ENCODE results near the gene UPK1A.
A peak's percentile ranks its signal among the peaks of the same experiment; 100 is the strongest.
"Not testable (repeated sequence)": the region's sequence is repeated elsewhere in the genome, so short reads cannot be mapped to it uniquely, and the experiment has no call there.

Gene UPK1A

GRCh38 chr19:35654828-35655227 lies 11.5 kb upstream of the UPK1A start:
- H3K4me3 Mint-ChIP-seq; H3K27me3 Mint-ChIP-seq; H3K27ac Mint-ChIP-seq; intact Hi-C loops (cut with micrococcal nuclease); H3K9me3 Mint-ChIP-seq: not testable (repeated sequence)
- H3K4me1 Mint-ChIP-seq (ENCODE audit: low read depth) = peaks cover 24% of the 10 kb centered on the region
- H3K36me3 Mint-ChIP-seq (ENCODE audit: low read depth) = peaks cover 90% of the 10 kb centered on the region

GRCh38 chr19:35655600-35655999 lies 10.7 kb upstream of the UPK1A start:
- no peaks in the 10 kb centered on the region for H3K27me3 Mint-ChIP-seq

GRCh38 chr19:35656700-35657099 lies 9.6 kb upstream of the UPK1A start:
- peaks cover 99% of the 10 kb centered on the region for H3K36me3 Mint-ChIP-seq (ENCODE audit: low read depth)

More at GRCh38 chr19:35655600-35655999, 10.7 kb upstream of the UPK1A start:
- peaks cover 98% of the 10 kb centered on the region for H3K36me3 Mint-ChIP-seq (ENCODE audit: low read depth)
- H3K4me1 Mint-ChIP-seq (ENCODE audit: low read depth) = peaks cover 18% of the 10 kb centered on the region
- H3K9me3 Mint-ChIP-seq = no peaks in the 10 kb centered on the region
- intact Hi-C loops (cut with micrococcal nuclease) = no loop called here
- H3K4me3 Mint-ChIP-seq = no peak overlapping the region
- H3K27ac Mint-ChIP-seq = no peak overlapping the region

GRCh38 chr19:35657904-35658700 lies 8.2 kb upstream of the UPK1A start:
- intact Hi-C loops (cut with micrococcal nuclease) = no loop called here
- peaks cover 5% of the 10 kb centered on the region for H3K4me1 Mint-ChIP-seq (ENCODE audit: low read depth)
- no peaks in the 10 kb centered on the region for H3K9me3 Mint-ChIP-seq
- H3K27ac Mint-ChIP-seq = no peak overlapping the region
- no peaks in the 10 kb centered on the region for H3K27me3 Mint-ChIP-seq
- H3K36me3 Mint-ChIP-seq (ENCODE audit: low read depth) = peaks cover 99% of the 10 kb centered on the region
- no peak overlapping the region for H3K4me3 Mint-ChIP-seq

More at GRCh38 chr19:35656700-35657099, 9.6 kb upstream of the UPK1A start:
- no peak overlapping the region for H3K27ac Mint-ChIP-seq
- peaks cover 11% of the 10 kb centered on the region for H3K4me1 Mint-ChIP-seq (ENCODE audit: low read depth)
- no peak overlapping the region for H3K4me3 Mint-ChIP-seq
- H3K9me3 Mint-ChIP-seq = no peaks in the 10 kb centered on the region
- intact Hi-C loops (cut with micrococcal nuclease) = no loop called here
- H3K27me3 Mint-ChIP-seq = no peaks in the 10 kb centered on the region

- Mint-ChIP-seq H3K27ac (no peak overlapping the region), H3K4me3 (no peak overlapping the region), H3K36me3 (ENCODE audit: low read depth) (peaks cover 93% of the 10 kb centered on the region), H3K9me3 (no peaks in the 10 kb centered on the region), H3K27me3 (no peaks in the 10 kb centered on the region), H3K4me1 (ENCODE audit: low read depth) (no peaks in the 10 kb centered on the region)
- intact Hi-C loops (cut with micrococcal nuclease) = no loop called here
These were observed 4.3 kb upstream of the UPK1A start for GRCh38 chr19:35661995-35662340.

GRCh38 chr19:35663981-35664380 lies 2.3 kb upstream of the UPK1A start:
- no peaks in the 10 kb centered on the region for H3K27me3 Mint-ChIP-seq
- H3K9me3 Mint-ChIP-seq = no peaks in the 10 kb centered on the region
- H3K36me3 Mint-ChIP-seq (ENCODE audit: low read depth) = peaks cover 73% of the 10 kb centered on the region
- H3K27ac Mint-ChIP-seq = no peak overlapping the region
- no peak overlapping the region for H3K4me3 Mint-ChIP-seq
- intact Hi-C loops (cut with micrococcal nuclease) = no loop called here
- no peaks in the 10 kb centered on the region for H3K4me1 Mint-ChIP-seq (ENCODE audit: low read depth)

- no peak overlapping the region for H3K27ac Mint-ChIP-seq
These were observed 1.2 kb upstream of the UPK1A start for GRCh38 chr19:35665157-35665556.

GRCh38 chr19:35665604-35666003 lies 713 bp upstream of the UPK1A start:
- Mint-ChIP-seq H3K36me3 (ENCODE audit: low read depth) (peaks cover 56% of the 10 kb centered on the region), H3K27me3 (peaks cover 11% of the 10 kb centered on the region), H3K4me1 (ENCODE audit: low read depth) (no peaks in the 10 kb centered on the region), H3K4me3 (no peak overlapping the region), H3K27ac (no peak overlapping the region), H3K9me3 (no peaks in the 10 kb centered on the region)
- intact Hi-C loops (cut with micrococcal nuclease) = no loop called here

More at GRCh38 chr19:35665157-35665556, 1.2 kb upstream of the UPK1A start:
- Mint-ChIP-seq H3K27me3 (peaks cover 10% of the 10 kb centered on the region), H3K4me1 (ENCODE audit: low read depth) (no peaks in the 10 kb centered on the region), H3K4me3 (no peak overlapping the region), H3K36me3 (ENCODE audit: low read depth) (peaks cover 61% of the 10 kb centered on the region), H3K9me3 (no peaks in the 10 kb centered on the region)
- intact Hi-C loops (cut with micrococcal nuclease) = no loop called here

GRCh38 chr19:35669566-35669965 lies 3.2 kb downstream of the UPK1A start:
- peaks cover 8% of the 10 kb centered on the region for H3K4me1 Mint-ChIP-seq (ENCODE audit: low read depth)
- H3K4me3 Mint-ChIP-seq = no peak overlapping the region
- intact Hi-C loops (cut with micrococcal nuclease) = no loop called here
- no peak overlapping the region for H3K27ac Mint-ChIP-seq
- no peaks in the 10 kb centered on the region for H3K9me3 Mint-ChIP-seq
- H3K36me3 Mint-ChIP-seq (ENCODE audit: low read depth) = peaks cover 17% of the 10 kb centered on the region
- H3K27me3 Mint-ChIP-seq = peaks cover 47% of the 10 kb centered on the region

GRCh38 chr19:35669974-35670373 lies 3.7 kb downstream of the UPK1A start:
- intact Hi-C loops (cut with micrococcal nuclease) = no loop called here
- no peaks in the 10 kb centered on the region for H3K9me3 Mint-ChIP-seq
- H3K27ac Mint-ChIP-seq = no peak overlapping the region
- H3K4me1 Mint-ChIP-seq (ENCODE audit: low read depth) = peaks cover 8% of the 10 kb centered on the region
- peaks cover 13% of the 10 kb centered on the region for H3K36me3 Mint-ChIP-seq (ENCODE audit: low read depth)
- H3K4me3 Mint-ChIP-seq = no peak overlapping the region
- H3K27me3 Mint-ChIP-seq = peaks cover 50% of the 10 kb centered on the region

GRCh38 chr19:35670686-35671085 lies 4.4 kb downstream of the UPK1A start:
- Mint-ChIP-seq H3K9me3 (no peaks in the 10 kb centered on the region), H3K36me3 (ENCODE audit: low read depth) (peaks cover 6% of the 10 kb centered on the region), H3K27ac (no peak overlapping the region), H3K4me3 (no peak overlapping the region), H3K4me1 (ENCODE audit: low read depth) (peaks cover 8% of the 10 kb centered on the region), H3K27me3 (peaks cover 53% of the 10 kb centered on the region)
- intact Hi-C loops (cut with micrococcal nuclease) = no loop called here

GRCh38 chr19:35671818-35672217 lies 5.5 kb downstream of the UPK1A start:
- no peak overlapping the region for H3K27ac Mint-ChIP-seq
- intact Hi-C loops (cut with micrococcal nuclease) = no loop called here
- no peaks in the 10 kb centered on the region for H3K36me3 Mint-ChIP-seq (ENCODE audit: low read depth)
- no peaks in the 10 kb centered on the region for H3K9me3 Mint-ChIP-seq
- peaks cover 61% of the 10 kb centered on the region for H3K27me3 Mint-ChIP-seq
- peaks cover 8% of the 10 kb centered on the region for H3K4me1 Mint-ChIP-seq (ENCODE audit: low read depth)
- H3K4me3 Mint-ChIP-seq = no peak overlapping the region

- Mint-ChIP-seq H3K27ac (no peak overlapping the region), H3K4me3 (peak overlapping the region; percentile 52), H3K4me1 (ENCODE audit: low read depth) (peaks cover 8% of the 10 kb centered on the region), H3K36me3 (ENCODE audit: low read depth) (no peaks in the 10 kb centered on the region), H3K27me3 (peaks cover 62% of the 10 kb centered on the region), H3K9me3 (no peaks in the 10 kb centered on the region)
- intact Hi-C loops (cut with micrococcal nuclease) = no loop called here
These were observed 6.9 kb downstream of the UPK1A start for GRCh38 chr19:35673121-35673804.

- Mint-ChIP-seq H3K9me3 (no peaks in the 10 kb centered on the region), H3K27me3 (peaks cover 51% of the 10 kb centered on the region), H3K4me1 (ENCODE audit: low read depth) (peaks cover 8% of the 10 kb centered on the region), H3K4me3 (no peak overlapping the region), H3K36me3 (ENCODE audit: low read depth) (no peaks in the 10 kb centered on the region), H3K27ac (no peak overlapping the region)
- intact Hi-C loops (cut with micrococcal nuclease) = no loop called here
These were observed 9.3 kb downstream of the UPK1A start for GRCh38 chr19:35675589-35676140.
